Smooth muscle cell (in vitro differentiated cells): ENCODE data around the gene TIMM23. TPM values are rescaled to one million over a fixed set of nuclear protein-coding genes. Genes with fewer than 3 reads are reported as not detected.
"Not testable (repeated sequence)": the region's sequence is repeated elsewhere in the genome, so short reads cannot be mapped to it uniquely, and the experiment has no call there.

Experiments
- DNase-seq: peaks from one replicate; lab custom pipeline; 2025; ENCODE audit not compliant: unreplicated experiment; lab: John Stamatoyannopoulos, UW
- H2AFZ ChIP-seq: fragments of 200-600 bp; sonication (generic); 2 replicates; pipeline ENCODE4 v1.6.0; 2016; ENCODE audit warnings: antibody characterized with exemption, low read depth, mild to moderate bottlenecking
- H3F3A ChIP-seq: fragments of 200-600 bp; sonication (generic); 2 replicates; pipeline ENCODE4 v1.6.0; 2017; ENCODE audit warnings: antibody characterized with exemption, low read depth
- H3K27ac ChIP-seq: fragments of 200-600 bp; sonication (generic); 2 replicates; pipeline ENCODE4 v1.5.1; 2016; ENCODE audit warnings: low read depth, mild to moderate bottlenecking
- H3K27me3 ChIP-seq: fragments of 200-600 bp; sonication (generic); 2 replicates; pipeline ENCODE4 v1.6.1; 2016; ENCODE audit warnings: low read depth, mild to moderate bottlenecking
- H3K36me3 ChIP-seq: fragments of 200-600 bp; sonication (generic); 2 replicates; pipeline ENCODE4 v1.5.1; 2016; ENCODE audit warnings: low read depth
- H3K4me1 ChIP-seq: fragments of 200-600 bp; sonication (generic); 2 replicates; pipeline ENCODE4 v1.5.1; 2016; ENCODE audit warnings: low read depth
- H3K4me2 ChIP-seq: fragments of 200-600 bp; sonication (generic); 2 replicates; pipeline ENCODE4 v1.6.0; 2016; ENCODE audit warnings: mild to moderate bottlenecking
- H3K4me3 ChIP-seq: fragments of 200-600 bp; sonication (generic); 2 replicates; pipeline ENCODE4 v1.5.1; 2016; ENCODE audit warnings: mild to moderate bottlenecking
- H3K79me2 ChIP-seq: fragments of 200-600 bp; sonication (generic); 2 replicates; pipeline ENCODE4 v1.6.0; 2016; ENCODE audit warnings: low read depth, mild to moderate bottlenecking
- H3K9ac ChIP-seq: fragments of 200-600 bp; sonication (generic); 2 replicates; pipeline ENCODE4 v1.6.0; 2016; ENCODE audit warnings: low read depth
- H3K9me3 ChIP-seq: fragments of 200-600 bp; sonication (generic); replicated peaks from 2 replicates; pipeline ENCODE4 v1.5.1; 2016; ENCODE audit warnings: low read depth
- H4K20me1 ChIP-seq: fragments of 200-600 bp; sonication (generic); 2 replicates; pipeline ENCODE4 v1.6.0; 2016; ENCODE audit warnings: low read depth
- WGBS: methylation state at CpG from one replicate; pipeline ENCODE4 v1.1.7; 2016; ENCODE audit warnings: low lambda C conversion rate; 5-methylcytosine and 5-hydroxymethylcytosine counted together
- polyA plus RNA-seq: library from polyadenylated mRNA; unstranded; fragments of >200 nt; fragmentation: Nextera tagmentation; extraction: Ambion mirVana; gene quantifications from 2 replicates; pipeline ENCODE4 v1.2.1, GENCODE V29; 2016
- total RNA-seq: library from RNA; depleted of rRNA; stranded (reverse); fragments of >200 nt; gene quantifications from 2 replicates; pipeline ENCODE4 v1.2.3, GENCODE V29; 2014
- TF ChIP-seq, protein P1 (sequence below): fragments of 200-600 bp; sonication (generic); IDR thresholded peaks from 2 replicates; pipeline ENCODE4 v1.5.1; 2017; ENCODE audit warnings: borderline replicate concordance, mild to moderate bottlenecking, antibody characterized with exemption; ENCODE audit not compliant: insufficient read depth, poor library complexity, severe bottlenecking

The TIMM23 gene
- total and polyA plus RNA-seq, 2 experiments from 2014 or later, result 89.4 to 105 TPM

GRCh38 chr10:46001187-46001756 lies 29.0 kb downstream of the TIMM23 start:
- H3K4me3 ChIP-seq, result no peak overlapping the region
- no peak overlapping the region for H3K4me2 ChIP-seq
- H3K36me3 ChIP-seq, result peaks cover 5% of the 10 kb centered on the region
- H3K4me1 ChIP-seq, result no peaks in the 10 kb centered on the region
- H3K9ac ChIP-seq, result no peak overlapping the region
- H4K20me1 ChIP-seq, result peaks cover 24% of the 10 kb centered on the region
- no peaks in the 10 kb centered on the region for H3K27me3 ChIP-seq
- H3K27ac ChIP-seq, result no peak overlapping the region
- H2AFZ ChIP-seq, result no peak overlapping the region
- H3K79me2 ChIP-seq, result no peaks in the 10 kb centered on the region
- DNase-seq, result no peak
- TF ChIP-seq, protein P1, sequence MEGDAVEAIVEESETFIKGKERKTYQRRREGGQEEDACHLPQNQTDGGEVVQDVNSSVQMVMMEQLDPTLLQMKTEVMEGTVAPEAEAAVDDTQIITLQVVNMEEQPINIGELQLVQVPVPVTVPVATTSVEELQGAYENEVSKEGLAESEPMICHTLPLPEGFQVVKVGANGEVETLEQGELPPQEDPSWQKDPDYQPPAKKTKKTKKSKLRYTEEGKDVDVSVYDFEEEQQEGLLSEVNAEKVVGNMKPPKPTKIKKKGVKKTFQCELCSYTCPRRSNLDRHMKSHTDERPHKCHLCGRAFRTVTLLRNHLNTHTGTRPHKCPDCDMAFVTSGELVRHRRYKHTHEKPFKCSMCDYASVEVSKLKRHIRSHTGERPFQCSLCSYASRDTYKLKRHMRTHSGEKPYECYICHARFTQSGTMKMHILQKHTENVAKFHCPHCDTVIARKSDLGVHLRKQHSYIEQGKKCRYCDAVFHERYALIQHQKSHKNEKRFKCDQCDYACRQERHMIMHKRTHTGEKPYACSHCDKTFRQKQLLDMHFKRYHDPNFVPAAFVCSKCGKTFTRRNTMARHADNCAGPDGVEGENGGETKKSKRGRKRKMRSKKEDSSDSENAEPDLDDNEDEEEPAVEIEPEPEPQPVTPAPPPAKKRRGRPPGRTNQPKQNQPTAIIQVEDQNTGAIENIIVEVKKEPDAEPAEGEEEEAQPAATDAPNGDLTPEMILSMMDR, result no peak
- WGBS, result 75% methylated on average over 5 of the region's 5 CpGs
- H3K9me3 ChIP-seq, result no peaks in the 10 kb centered on the region
- H3F3A ChIP-seq, result peaks cover 4% of the 10 kb centered on the region

GRCh38 chr10:46002189-46002687 lies 29.9 kb downstream of the TIMM23 start:
- Histone ChIP-seq H3F3A (peaks cover 13% of the 10 kb centered on the region), H4K20me1 (peaks cover 28% of the 10 kb centered on the region)
- H3K9me3 ChIP-seq, H3K36me3 ChIP-seq, H3K9ac ChIP-seq, H3K4me2 ChIP-seq, H3K27me3 ChIP-seq, H3K79me2 ChIP-seq, H2AFZ ChIP-seq, H3K4me3 ChIP-seq, DNase-seq, H3K4me1 ChIP-seq, H3K27ac ChIP-seq: not testable (repeated sequence)
- 96% methylated on average over 7 of the region's 7 CpGs for WGBS

DNA sequence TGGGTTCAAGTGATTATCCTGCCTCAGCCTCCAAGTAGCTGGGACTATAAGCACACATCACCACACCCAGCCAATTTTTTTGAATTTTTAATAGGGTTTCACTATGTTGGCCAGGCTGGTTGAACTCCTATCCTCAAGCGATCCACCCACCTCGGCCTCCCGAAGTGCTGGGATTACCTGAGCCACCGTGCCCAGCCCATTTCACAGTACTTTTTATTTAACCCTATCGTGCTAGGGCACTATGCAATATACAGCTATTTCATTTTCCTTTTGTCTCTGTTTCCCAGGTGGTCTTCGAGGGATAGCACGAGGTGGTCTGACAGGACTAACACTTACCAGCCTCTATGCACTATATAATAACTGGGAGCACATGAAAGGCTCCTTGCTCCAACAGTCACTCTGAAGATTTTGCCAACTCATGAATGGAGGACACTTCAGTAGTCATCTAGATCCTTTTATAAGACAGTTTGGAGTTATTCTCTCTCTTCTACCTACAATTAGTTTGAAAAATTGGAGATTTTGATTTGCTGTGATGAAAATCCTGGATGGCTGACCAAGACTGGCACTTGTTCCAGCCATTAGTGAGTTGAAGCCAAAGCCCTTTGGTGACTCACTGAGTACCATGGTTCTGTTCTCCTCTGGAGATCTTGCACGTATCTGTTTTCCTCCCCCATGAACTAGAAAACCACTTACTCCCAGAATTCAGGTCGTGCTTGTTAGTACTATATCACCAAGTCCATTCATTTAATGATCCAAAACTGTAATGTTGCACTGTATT lies 30.8 kb downstream of the TIMM23 start:
- Histone ChIP-seq H3K9ac (no peak overlapping the region), H2AFZ (no peak overlapping the region), H3K27me3 (no peaks in the 10 kb centered on the region), H3K27ac (no peak overlapping the region), H3K4me2 (no peak overlapping the region), H3F3A (peaks cover 22% of the 10 kb centered on the region), H4K20me1 (peaks cover 31% of the 10 kb centered on the region), H3K4me3 (no peak overlapping the region), H3K79me2 (no peaks in the 10 kb centered on the region), H3K9me3 (no peaks in the 10 kb centered on the region), H3K36me3 (peaks cover 10% of the 10 kb centered on the region), H3K4me1 (no peaks in the 10 kb centered on the region)
- no peak for DNase-seq
- TF ChIP-seq, protein P1, result no peak
- 91% methylated on average over 9 of the region's 9 CpGs for WGBS

DNA sequence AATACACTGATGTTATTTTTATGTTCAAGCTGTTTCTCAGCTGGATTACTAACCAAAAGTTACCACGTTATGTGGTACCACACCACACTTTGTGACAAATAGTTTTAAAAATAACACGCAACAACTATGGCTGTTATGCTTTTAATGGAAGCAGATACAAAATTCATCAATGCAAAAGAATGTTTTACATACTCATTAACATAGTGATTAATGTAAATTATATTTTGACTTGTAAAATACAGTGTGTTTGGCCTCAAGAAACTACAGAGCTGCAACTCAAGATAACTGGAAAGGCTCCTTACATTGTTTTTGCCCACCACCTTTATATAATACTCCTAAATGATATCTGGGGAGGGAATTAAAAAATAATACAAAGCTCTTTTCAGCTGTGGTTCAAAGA lies 32.7 kb downstream of the TIMM23 start:
- H3K4me1 ChIP-seq, result no peaks in the 10 kb centered on the region
- H3K79me2 ChIP-seq, result peaks cover 8% of the 10 kb centered on the region
- WGBS, result 95% methylated on average over 2 of the region's 2 CpGs
- peaks cover 41% of the 10 kb centered on the region for H4K20me1 ChIP-seq
- no peak overlapping the region for H3K9ac ChIP-seq
- H3F3A ChIP-seq, result peaks cover 37% of the 10 kb centered on the region
- H3K4me2 ChIP-seq, result no peak overlapping the region
- peaks cover 15% of the 10 kb centered on the region for H3K36me3 ChIP-seq
- TF ChIP-seq, protein P1, result no peak
- H3K27ac ChIP-seq, result peak overlapping the region; percentile 67
- DNase-seq, result no peak
- H3K4me3 ChIP-seq, result no peak overlapping the region
- H2AFZ ChIP-seq, result no peak overlapping the region
- H3K9me3 ChIP-seq, result no peaks in the 10 kb centered on the region
- no peaks in the 10 kb centered on the region for H3K27me3 ChIP-seq
